NOMO-1 (cell line): ENCODE measurements around the gene POLR2E.

ENCODE experiments used
- DNase-seq, 2 experiments: peaks; one replicate each; lab custom pipeline; 2025; ENCODE audit not compliant: unreplicated experiment in 2 of 2; lab: John Stamatoyannopoulos, UW

POLR2E gene

DNA sequence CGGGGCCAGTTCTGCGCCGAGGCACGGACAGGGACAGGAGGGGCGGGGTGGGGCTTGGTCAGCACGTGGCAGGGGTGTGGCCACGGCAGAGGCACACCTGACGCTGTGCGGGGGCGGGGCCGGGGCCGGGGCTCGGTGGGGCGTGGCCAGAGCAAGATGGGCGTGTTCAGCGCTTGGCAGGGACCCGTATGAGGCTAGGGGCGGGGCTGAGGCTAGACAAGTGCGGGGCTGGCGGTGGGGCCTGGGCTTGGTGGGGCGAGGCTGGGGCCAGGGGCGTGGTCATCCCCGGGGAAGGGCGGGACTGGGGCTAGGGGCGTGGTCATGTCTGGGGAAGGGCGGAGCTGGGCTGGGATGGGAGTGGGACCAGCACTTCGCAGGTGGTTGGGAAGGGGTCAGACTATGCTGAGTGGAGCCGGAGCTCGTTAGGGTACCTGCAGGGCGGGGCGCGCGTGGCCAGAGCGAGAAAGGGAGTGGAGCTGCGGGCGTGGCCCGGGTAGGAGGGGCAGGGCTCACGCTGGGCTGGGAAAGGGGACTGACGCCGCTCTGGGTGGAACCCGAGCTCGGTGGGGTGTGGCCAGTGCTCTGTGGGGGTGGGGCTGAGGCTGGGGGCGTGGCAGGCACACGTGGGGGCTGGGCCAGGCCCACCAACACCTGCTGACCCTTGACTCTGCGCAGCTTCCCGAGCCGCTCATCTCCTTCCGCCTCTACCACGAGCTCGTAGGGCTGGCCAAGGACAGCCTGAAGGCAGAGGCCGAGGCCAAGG, 12.8 kb downstream of the POLR2E start:
- peak in 1 of 2 experiments; percentile 66 for DNase-seq

DNA sequence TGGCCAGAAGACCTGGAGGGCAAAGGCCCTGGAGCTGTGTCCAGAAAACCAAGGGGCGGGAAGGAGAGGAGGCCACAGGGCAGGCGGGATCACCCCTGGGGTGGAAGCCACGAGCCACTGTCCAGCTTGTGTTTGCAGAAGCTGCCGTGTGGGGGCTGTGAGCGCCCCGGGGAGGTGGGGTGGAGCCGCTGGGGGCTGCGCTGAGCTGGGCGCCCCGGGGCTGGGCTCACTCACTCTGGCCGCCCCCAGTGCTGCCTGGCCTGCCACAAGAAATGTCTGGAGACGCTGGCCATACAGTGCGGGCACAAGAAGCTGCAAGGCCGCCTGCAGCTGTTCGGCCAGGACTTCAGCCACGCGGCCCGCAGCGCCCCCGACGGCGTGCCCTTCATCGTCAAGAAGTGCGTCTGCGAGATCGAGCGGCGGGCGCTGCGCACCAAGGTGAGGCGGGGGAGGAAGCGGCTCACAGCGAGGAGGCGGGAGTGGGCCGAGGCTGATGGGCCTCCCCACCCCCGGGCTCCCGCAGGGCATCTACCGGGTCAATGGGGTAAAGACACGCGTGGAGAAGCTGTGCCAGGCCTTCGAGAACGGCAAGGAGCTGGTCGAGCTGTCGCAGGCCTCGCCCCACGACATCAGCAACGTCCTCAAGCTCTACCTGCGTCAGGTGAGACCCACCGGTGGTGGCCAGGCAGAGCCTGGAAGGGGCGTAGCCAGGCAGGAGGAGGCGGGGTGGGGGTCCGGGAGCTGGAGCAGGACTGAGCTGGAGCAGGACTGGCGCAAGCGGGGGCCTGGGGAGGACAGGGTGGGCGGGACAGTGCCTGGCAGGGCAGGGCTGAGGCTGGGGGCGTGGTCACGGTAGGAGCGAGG, 13.6 kb downstream of the POLR2E start:
- no peak for DNase-seq

DNA sequence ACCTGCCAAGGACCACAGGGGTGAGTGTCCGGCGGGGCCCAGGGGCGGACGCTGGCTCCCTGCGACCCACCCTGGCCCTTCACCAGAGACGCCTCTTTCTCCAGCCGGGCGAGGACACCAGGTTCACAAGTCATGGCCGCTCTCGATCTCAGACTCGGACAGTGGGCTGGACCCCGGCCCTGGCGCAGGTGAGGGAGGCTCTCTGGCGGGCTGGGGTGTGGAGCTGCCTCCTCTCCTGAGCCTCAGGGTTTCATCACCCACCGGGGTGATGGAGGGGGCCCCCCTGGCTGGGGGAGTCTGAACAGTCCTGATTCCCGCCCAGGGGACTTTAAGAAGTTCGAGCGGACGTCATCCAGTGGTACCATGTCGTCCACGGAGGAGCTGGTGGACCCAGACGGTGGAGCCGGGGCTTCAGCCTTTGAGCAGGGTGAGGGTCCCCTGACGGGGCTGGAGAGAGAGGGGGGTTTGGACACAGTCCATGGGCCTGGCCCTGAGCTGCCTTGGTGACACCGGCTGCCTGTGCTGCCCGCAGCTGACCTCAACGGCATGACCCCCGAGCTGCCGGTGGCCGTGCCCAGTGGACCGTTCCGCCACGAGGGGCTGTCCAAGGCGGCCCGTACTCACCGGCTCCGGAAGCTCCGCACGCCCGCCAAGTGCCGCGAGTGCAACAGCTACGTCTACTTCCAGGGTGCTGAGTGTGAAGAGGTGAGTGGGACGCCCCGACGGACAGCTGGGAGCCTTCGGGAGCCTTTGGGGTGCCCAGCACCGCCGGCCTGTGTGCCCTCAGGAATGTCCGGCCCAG, 14.6 kb downstream of the POLR2E start:
- no peak for DNase-seq

DNA sequence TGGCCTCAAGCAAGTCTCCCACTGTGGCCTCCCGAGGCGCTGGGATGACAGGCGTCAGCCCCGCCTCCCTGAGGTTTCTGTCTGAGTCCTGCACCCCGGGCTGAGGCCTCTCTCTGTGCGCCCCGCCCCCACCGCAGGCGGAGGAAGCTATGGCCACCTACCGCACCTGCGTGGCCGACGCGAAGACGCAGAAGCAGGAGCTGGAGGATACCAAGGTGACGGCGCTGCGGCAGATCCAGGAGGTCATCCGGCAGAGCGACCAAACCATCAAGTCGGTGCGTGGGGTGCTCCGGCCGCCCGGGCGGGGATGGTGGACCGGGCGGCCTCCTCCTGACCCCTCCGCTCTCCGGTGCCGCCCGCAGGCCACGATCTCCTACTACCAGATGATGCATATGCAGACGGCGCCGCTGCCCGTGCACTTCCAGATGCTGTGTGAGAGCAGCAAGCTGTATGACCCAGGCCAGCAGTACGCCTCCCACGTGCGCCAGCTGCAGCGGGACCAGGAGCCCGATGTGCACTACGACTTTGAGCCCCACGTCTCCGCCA, 15.5 kb downstream of the POLR2E start:
- DNase-seq = no peak

DNA sequence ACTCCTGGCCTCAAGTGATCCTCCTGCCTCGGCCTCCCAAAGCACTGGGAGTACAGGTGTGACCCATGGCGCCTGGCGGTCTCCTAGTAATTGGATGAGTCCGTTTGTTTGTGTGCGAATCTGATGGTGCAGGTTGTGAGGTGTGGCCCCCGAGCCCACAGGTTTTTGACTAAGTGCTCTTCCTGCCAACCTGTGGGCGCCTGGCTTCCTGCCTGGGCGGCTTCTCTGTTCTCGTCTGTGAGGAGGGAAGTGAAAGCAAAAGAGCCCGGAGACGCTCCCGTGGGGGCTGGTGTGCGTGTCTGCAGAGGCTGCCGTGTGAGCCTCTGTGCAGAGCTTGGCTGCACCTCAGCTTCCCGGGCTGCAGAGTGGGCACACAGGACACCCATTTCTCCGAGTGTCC, 18.2 kb downstream of the POLR2E start:
- peak; percentile 93 to 94 for DNase-seq

DNA sequence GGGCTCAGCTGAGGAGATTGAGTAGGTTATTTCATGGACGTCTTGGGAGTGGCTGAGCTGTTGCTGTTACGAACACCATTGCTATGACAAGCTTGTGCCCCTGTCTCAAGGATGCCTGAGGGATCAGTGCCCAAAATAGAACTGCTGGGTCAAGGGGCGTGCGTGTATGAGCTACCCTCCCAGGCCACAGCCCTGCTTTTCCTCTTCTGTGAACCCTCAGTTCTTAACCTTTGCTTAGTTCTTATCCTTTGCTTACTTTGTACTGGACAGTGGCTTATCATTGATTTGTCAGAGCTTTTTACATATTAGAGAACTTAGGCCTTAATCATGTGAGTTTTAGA, 19.2 kb downstream of the POLR2E start:
- DNase-seq = no peak

DNA sequence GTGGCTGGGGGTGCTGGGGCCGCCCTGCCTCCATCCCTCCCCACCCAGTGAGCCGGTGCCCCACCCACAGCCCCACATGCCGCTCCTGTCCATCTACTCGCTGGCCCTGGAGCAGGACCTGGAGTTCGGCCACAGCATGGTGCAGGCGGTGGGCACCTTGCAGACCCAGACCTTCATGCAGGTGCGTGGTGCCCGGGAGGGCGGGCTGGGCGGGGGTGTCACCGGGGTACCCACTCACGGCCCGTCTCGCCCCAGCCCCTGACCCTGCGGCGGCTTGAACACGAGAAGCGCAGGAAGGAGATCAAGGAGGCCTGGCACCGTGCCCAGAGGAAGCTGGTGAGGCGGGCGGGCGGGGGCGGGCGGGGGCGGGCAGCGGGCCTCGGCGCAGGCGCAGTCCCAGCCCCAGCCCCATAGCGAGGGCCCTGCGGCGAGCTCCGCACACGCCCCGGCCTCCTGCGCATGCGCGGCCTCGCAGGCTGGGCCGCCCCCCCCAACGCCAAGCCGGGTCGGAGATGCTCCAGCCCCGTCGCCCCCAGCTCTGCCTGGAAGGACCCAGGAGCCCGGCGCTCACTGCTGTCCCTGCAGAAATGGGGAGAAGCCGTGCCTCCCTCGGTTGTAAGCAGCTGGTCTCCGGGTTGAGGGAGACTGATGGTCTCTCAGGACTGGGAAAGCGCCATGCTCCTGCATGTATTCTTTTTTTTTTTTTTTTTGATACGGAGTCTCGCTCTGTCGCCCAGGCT, 20.5 kb downstream of the POLR2E start:
- peak; percentile 74 to 82 for DNase-seq

DNA sequence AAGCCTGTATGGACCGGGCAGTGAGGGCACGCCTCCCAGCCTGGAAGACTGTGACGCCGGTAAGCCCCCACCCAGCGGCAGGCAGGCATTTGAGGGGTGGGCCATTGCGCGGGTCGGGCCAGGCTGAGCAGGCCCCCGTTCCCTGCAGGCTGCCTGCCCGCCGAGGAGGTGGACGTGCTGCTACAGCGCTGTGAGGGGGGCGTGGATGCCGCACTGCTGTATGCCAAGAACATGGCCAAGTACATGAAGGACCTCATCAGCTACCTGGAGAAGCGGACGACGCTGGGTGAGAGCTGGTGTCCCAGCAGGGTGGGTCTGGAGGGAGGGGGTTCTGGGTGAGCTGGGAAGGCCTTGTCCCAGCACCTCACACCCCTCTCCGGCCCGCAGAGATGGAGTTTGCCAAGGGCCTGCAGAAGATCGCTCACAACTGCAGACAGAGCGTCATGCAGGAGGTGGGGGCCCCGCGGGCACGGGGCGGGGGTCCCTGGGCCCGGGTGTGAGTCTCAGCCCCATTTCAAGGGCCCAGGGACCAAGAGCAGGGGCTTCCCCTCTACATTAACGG, 21.1 kb downstream of the POLR2E start:
- DNase-seq = no peak

DNA sequence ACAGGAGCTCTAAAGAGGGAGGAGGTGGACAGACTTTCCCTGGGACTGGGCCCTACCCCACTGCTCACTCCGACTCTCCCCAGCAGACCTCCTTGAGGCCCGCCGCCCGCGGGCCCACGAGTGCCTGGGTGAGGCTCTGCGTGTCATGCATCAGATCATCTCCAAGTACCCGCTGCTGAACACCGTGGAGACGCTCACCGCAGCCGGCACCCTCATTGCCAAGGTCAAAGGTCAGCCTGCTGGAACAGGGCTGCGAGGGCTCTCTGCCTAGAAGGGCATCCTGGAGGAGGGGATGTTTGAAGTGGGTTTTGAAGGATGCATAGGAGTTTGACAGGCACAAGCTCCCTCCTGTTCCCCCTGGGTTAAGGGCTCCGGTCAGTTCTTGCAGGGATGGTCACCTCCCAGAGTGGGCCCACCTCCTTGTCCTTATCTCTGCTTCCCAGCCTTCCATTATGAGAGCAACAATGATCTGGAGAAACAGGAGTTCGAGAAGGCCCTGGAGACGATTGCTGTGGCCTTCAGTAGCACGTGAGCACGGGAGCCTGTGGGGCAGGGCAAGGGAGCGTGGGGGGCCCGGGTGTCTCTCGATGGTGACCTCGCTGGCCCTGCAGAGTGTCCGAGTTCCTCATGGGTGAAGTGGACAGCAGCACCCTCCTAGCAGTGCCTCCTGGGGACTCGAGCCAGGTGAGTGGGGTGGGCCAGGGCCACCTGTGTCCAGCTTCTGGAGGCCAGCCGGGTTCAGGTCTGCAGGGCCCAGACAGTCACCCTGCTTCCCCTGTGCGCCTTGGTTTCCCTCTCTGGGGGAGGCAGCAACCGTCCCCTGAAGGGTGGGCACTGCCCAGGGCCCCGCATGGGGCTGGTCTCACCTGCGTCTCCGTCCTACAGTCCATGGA, 21.9 kb downstream of the POLR2E start:
- no peak for DNase-seq

DNA sequence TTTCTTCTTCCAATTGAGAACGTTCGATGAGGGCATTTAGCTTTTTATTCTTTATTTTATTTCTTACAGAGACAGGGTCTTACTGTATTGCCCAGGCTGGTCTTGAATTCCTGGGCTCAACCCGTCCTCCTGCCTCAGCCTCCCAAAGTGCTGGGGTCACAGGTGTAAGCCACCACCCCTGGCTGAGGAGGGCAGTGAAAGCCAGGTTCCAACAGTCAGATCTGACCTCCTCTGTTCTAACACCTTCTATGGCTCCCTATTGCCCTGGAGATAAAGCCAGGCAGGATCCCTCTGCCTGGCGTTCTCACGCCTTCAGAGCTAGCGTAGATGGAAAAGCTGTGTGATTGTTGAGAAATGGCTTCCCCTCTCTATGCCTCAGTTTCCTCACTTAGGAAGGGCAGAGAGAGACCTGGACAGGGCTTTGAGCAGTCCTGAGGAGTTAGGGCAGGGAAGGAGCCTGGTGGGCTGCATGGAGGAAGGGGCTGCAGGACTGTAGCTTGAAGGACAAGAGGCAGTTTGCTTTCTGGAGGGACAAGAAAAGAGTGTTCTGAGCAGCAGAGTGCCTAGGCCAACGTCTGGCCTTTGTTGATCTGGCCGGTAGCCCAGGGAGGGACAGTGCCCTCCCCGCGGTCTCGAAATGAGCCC, 22.7 kb downstream of the POLR2E start:
- DNase-seq = no peak

DNA sequence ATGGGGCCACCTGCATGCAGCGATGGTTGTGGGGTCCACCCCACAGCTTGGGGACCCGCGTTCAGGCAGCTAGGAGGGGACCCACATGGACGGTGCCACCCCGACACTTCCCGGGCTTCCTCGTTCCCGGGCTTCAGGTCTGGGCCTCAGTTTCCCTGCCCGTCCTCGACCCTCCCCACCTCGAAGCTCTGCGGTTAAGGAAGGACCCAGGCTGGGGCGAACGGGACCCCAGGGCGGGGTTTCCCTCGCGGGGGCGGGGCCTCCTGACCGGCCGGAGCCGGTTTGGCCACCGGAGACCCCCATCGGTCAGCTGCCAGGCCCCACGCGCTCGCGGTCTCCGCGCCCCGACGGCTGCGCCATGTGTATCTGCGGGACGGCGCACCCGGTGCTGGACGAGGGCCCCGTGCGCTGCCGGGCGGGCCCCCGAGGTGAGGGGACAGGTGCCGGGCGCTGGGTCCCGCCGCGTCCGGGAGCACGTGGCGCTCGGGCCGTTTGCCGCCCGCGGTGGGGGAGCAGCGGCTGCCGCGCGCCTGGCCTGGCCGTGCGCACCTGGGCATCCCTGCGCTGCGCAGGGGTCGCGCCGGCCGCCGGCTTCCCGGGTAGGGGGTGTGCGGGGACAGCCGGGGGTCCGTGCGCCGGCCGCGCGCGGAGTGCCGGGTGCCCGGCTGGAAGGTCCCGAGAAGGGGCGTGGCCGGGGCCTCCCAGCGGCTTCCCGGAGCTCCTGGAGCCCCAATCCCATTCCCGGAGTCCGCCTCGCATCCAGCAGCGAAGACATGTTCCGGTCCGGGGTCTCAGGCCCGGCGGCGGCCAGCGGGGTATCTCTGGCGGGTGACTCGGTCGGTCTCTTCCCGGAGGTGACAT, 24.0 kb downstream of the POLR2E start:
- no peak for DNase-seq

DNA sequence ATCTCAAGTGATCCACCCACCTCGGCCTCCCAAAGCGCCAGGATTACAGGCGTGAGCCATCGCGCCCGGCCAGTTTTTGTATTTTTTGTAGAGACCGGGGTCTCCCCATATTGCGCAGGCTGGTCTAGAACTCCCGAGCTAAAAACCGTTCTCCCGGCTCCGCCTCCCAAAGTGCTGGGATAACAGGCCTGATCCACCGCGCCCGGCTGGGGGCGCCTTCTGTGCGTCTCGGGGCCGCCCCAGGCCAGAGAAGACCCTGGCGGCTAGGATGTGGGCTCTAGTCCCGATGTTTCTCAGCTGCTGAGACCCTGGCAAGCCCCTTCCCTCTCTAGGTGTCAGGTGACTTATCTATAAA, 24.6 kb downstream of the POLR2E start:
- no peak for DNase-seq

DNA sequence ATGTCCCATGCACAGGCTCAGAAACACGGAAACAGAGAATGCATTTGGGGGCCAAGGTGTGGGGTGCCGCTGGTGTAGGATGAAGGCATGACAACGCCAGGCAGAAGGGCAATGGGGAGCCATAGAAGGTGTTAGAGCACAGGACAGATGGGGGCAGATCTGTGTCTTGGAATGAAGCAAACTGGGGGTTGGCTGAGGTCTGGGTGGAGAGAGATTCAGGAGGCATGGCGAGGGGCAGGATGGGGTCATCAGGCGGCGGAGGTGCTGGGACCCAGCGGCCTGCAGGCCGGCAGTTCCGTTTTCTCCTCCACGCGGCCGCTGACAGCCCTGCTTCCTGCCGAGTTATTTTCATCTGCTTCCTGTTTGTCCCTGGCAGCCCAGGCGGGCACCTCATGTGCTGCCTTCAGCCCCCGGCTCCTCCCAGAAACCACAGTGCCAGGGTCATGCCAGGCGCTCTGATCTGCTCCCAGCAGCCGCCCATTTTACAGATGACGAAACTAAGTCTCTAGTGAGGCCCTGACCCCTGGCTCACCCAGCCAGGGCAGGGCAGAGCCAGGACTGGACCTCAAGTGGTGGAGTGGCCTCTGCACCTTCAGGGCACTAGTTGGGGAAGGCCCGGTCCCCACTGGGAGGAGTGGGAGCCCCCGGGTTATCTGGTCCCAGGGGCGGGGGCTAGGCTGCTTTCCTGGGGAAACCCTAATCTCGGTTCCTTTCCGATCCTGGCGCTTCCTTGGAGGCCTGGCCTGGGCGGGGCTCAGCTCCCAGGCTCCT, 26.0 kb downstream of the POLR2E start:
- peak; percentile 90 to 92 for DNase-seq

DNA sequence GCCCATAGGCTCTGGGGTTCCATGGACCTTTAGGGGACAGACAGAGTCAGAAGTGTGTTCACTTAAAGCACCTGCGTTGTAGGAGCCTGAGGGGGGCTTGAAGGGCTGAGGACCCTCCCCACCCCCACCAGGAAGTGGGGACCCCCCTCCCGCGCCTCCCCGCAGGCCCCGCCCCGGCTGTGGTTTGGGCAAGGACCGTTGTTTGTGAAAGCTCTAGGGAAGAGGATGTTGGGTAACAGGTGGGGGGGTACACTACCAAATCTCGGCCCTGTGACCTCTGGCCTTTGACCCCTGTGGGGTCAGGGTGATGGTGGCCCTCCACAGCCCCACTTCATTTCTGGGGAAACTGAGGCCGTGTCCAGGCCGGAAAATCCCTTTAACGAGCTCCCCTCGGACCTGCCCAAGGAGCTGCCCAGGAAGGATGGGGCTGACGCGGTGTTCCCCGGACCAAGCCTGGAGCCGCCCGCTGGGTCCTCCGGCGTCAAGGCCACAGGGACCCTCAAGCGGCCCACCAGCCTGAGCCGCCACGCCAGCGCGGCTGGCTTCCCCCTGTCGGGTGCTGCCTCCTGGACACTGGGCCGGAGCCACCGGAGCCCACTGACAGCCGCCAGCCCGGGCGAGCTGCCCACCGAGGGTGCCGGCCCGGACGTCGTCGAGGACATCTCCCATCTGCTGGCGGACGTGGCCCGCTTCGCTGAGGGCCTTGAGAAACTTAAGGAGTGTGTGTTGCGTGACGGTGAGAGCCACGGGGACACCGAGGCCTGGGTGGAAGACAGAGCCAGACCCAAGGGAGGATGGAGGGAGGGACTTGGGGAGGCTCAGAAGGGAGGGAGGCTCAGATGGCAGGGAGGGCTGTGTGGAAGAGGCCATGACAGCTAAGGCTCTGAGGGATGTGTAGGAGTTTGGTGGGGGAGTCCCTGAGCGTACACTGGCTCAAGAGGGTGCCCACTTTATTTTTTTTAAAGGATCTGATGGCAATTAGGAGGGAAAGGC, 26.9 kb downstream of the POLR2E start:
- DNase-seq = peak; percentile 60 to 79

DNA sequence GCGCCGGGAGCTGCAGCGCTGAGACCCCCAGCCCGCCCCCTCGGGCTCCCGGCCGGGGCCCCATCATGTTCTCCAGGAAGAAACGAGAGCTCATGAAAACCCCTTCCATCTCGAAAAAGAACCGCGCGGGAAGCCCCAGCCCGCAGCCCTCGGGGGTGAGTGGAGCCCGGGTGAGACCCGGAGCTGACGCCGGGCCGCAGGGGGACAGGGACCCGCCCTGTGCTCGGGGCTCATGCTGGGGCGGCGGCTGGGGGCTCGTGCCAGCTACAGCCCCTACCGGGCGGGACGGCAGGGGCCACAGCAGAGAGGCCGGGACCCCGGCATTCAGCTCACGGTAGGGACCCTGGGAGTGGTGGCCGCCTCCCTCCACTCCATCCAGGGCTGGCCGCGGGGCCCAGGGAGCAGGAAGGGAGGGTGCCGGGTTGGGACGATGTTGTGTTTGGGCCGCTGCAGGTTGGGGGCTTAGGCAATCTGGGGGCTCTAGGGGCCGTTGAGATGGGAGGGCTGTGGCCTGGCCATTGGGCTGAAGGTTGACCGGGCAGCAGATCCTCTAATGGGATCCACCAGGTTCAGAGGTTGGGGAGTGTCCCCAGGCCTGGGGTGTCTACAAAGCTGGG, 27.7 kb downstream of the POLR2E start:
- DNase-seq = peak in 1 of 2 experiments; percentile 65
